ENCODE data around the gene SERPINB11.
"Not testable (repeated sequence)": the region's sequence is repeated elsewhere in the genome, so short reads cannot be mapped to it uniquely, and the experiment has no call there.

The SERPINB11 gene

GRCh38 chr18:63702660-63703059 lies at the start of gene SERPINB11:
Gene SERPINB11 (plus strand): TSS chr18:63702960. CDS start chr18:63710194, 7,234 bp downstream.
- DNase-seq (ENCODE audit: insufficient read length, low spot score) (no peak), FAIRE-seq (no peak)
- TF ChIP-seq CTCF (IDR thresholded peaks at IDR 0.05; ENCODE audit: insufficient read depth, missing control alignments) = no peak

GRCh38 chr18:63658920-63659319 lies 43.8 kb upstream of the SERPINB11 start:
- DNase-seq (ENCODE audit: insufficient read length, low spot score); FAIRE-seq: not testable (repeated sequence)

- DNase-seq (ENCODE audit: insufficient read length, low spot score); FAIRE-seq: not testable (repeated sequence)
These were observed 41.0 kb upstream of the SERPINB11 start, which contains the start of gene SERPINB3 for GRCh38 chr18:63661750-63662149. Gene SERPINB3 (minus strand): TSS chr18:63661893. CDS start chr18:63661216, 677 bp downstream.

- FAIRE-seq (no peak), DNase-seq (ENCODE audit: insufficient read length, low spot score) (no peak)
- TF ChIP-seq CTCF (IDR thresholded peaks at IDR 0.05; ENCODE audit: insufficient read depth, missing control alignments) = no peak
These were observed 38.2 kb upstream of the SERPINB11 start for GRCh38 chr18:63664571-63664970.

- FAIRE-seq (peak; percentile 98), DNase-seq (ENCODE audit: insufficient read length, low spot score) (no peak)
- peak; percentile 6 for TF ChIP-seq CTCF (IDR thresholded peaks at IDR 0.05; ENCODE audit: insufficient read depth, missing control alignments)
These were observed 26.0 kb upstream of the SERPINB11 start for GRCh38 chr18:63676526-63677323.

- TF ChIP-seq CTCF (IDR thresholded peaks at IDR 0.05; ENCODE audit: insufficient read depth, missing control alignments) = no peak
- FAIRE-seq = peak; percentile 93
- DNase-seq (ENCODE audit: insufficient read length, low spot score) = no peak
These were observed 25.1 kb upstream of the SERPINB11 start for GRCh38 chr18:63677500-63678225.

- no peak for TF ChIP-seq CTCF (IDR thresholded peaks at IDR 0.05; ENCODE audit: insufficient read depth, missing control alignments)
- no peak for DNase-seq (ENCODE audit: insufficient read length, low spot score)
These were observed 22.7 kb upstream of the SERPINB11 start for GRCh38 chr18:63679820-63680606.

More at GRCh38 chr18:63679820-63680606, 22.7 kb upstream of the SERPINB11 start:
- peak; percentile 90 for FAIRE-seq
